Natural killer cell (primary cell): ENCODE results near the gene CLIC1. TPM values are rescaled to one million over a fixed set of nuclear protein-coding genes. Genes with fewer than 3 reads are reported as not detected.

Experiments used
- total RNA-seq, 4 donors: library from RNA; stranded (reverse); fragments of 120-200 nt in 1 of 4; gene quantifications; one replicate each; pipeline versions ENCODE4 v1.2.3 to v1.2.4, GENCODE V29; 2013 to 2022

Gene CLIC1
- total RNA-seq, 3 donors from 2014 or later (not counting 1 experiment from before 2014, with no cell fraction given) = 348 to 363 (median 355) TPM

Other genes with a start within 250 kb of the CLIC1 start
- gene MICB, start 238.4 kb downstream of the CLIC1 start, total RNA-seq = 10 to 100 TPM; 33.5 to 39.0 (median 37.6) TPM
- not detected for gene MCCD1, start 207.6 kb downstream of the CLIC1 start, total RNA-seq
- gene DDX39B, start 194.5 kb downstream of the CLIC1 start, total RNA-seq = 100 to 1,000 TPM; 506 to 571 (median 534) TPM
- gene ATP6V1G2, start 189.9 kb downstream of the CLIC1 start, total RNA-seq = 1 to 10 TPM; 1.0 to 2.5 (median 2.1) TPM
- 10 to 100 TPM in 2 of 3 donors, 1 to 10 TPM in 1; 8.1 to 10.9 (median 10.7) TPM for gene NFKBIL1, start 188.9 kb downstream of the CLIC1 start, total RNA-seq
- 10 to 100 TPM in 1 of 3 donors, 1 to 10 TPM in 2; 7.6 to 13.1 (median 8.7) TPM for gene LTA, start 164.2 kb downstream of the CLIC1 start, total RNA-seq
- 10 to 100 TPM; 24.2 to 60.8 (median 46.9) TPM for gene TNF, start 161.0 kb downstream of the CLIC1 start, total RNA-seq
- gene LTB, start 154.1 kb downstream of the CLIC1 start, total RNA-seq = 10 to 100 TPM; 17.7 to 42.1 (median 32.6) TPM
- 100 to 1,000 TPM in 1 of 3 donors, 10 to 100 TPM in 2; 25.4 to 120 (median 50.5) TPM for gene LST1, start 150.3 kb downstream of the CLIC1 start, total RNA-seq
- 100 to 1,000 TPM; 120 to 173 (median 137) TPM for gene NCR3, start 143.5 kb downstream of the CLIC1 start, total RNA-seq
- 10 to 100 TPM in 2 of 3 donors, 1 to 10 TPM in 1; 8.7 to 47.0 (median 17.9) TPM for gene AIF1, start 121.3 kb downstream of the CLIC1 start, total RNA-seq
- 100 to 1,000 TPM; 264 to 294 (median 294) TPM for gene PRRC2A, start 115.8 kb downstream of the CLIC1 start, total RNA-seq
- 100 to 1,000 TPM; 264 to 303 (median 274) TPM for gene BAG6, start 83.9 kb downstream of the CLIC1 start, total RNA-seq
- gene APOM, start 80.6 kb downstream of the CLIC1 start, total RNA-seq = 1 to 10 TPM; 2.6 to 2.8 (median 2.7) TPM
- gene C6orf47, start 75.8 kb downstream of the CLIC1 start, total RNA-seq = 10 to 100 TPM; 25.9 to 29.9 (median 27.4) TPM
- gene GPANK1, start 71.5 kb downstream of the CLIC1 start, total RNA-seq = 10 to 100 TPM; 16.0 to 20.3 (median 18.2) TPM
- gene CSNK2B, start 70.5 kb downstream of the CLIC1 start, total RNA-seq = 100 to 1,000 TPM; 140 to 157 (median 141) TPM
- 10 to 100 TPM; 39.9 to 50.0 (median 46.0) TPM for gene LY6G5B, start 66.6 kb downstream of the CLIC1 start, total RNA-seq
- 1 to 10 TPM; 2.0 to 7.9 (median 2.7) TPM for gene LY6G5C, start 55.5 kb downstream of the CLIC1 start, total RNA-seq
- gene ABHD16A, start 33.2 kb downstream of the CLIC1 start, total RNA-seq = 10 to 100 TPM; 92.0 to 97.6 (median 94.2) TPM
- 1 to 10 TPM in 2 of 3 donors, under 1 TPM in 1; 0.97 to 3.2 (median 1.4) TPM for gene LY6G6F, start 29.7 kb downstream of the CLIC1 start, total RNA-seq
- under 1 TPM in 1 of 3 donors, not detected in 2; 0.94 TPM for gene LY6G6D, start 21.2 kb downstream of the CLIC1 start, total RNA-seq
- gene LY6G6C, start 14.8 kb downstream of the CLIC1 start, total RNA-seq = not detected
- 10 to 100 TPM in 2 of 3 donors, 1 to 10 TPM in 1; 9.4 to 19.0 (median 12.8) TPM for gene MPIG6B, start 13.2 kb downstream of the CLIC1 start, total RNA-seq
- gene DDAH2, start 7.2 kb downstream of the CLIC1 start, total RNA-seq = 10 to 100 TPM; 22.3 to 36.1 (median 24.6) TPM
- 10 to 100 TPM; 28.2 to 44.6 (median 43.7) TPM for gene MSH5, start 3.5 kb upstream of the CLIC1 start, total RNA-seq
- gene SAPCD1, start 26.1 kb upstream of the CLIC1 start, total RNA-seq = 10 to 100 TPM in 1 of 3 donors, 1 to 10 TPM in 2; 5.4 to 14.5 (median 6.9) TPM
- 1 to 10 TPM; 2.4 to 4.7 (median 3.2) TPM for gene VWA7, start 40.8 kb upstream of the CLIC1 start, total RNA-seq
- gene VARS1, start 59.2 kb upstream of the CLIC1 start, total RNA-seq = 10 to 100 TPM; 45.2 to 58.6 (median 49.2) TPM
- gene LSM2, start 70.4 kb upstream of the CLIC1 start, total RNA-seq = 10 to 100 TPM; 28.1 to 34.9 (median 29.2) TPM
- 1 to 10 TPM; 2.0 to 4.5 (median 3.6) TPM for gene HSPA1L, start 78.8 kb upstream of the CLIC1 start, total RNA-seq
- gene HSPA1A, start 79.0 kb upstream of the CLIC1 start, total RNA-seq = 10 to 100 TPM; 24.4 to 34.6 (median 34.5) TPM
- gene HSPA1B, start 91.2 kb upstream of the CLIC1 start, total RNA-seq = 100 to 1,000 TPM in 1 of 3 donors, 10 to 100 TPM in 1, 1 to 10 TPM in 1; 8.5 to 112 (median 15.3) TPM
- gene NEU1, start 126.3 kb upstream of the CLIC1 start, total RNA-seq = 10 to 100 TPM; 36.1 to 69.6 (median 51.5) TPM
- gene SLC44A4, start 142.5 kb upstream of the CLIC1 start, total RNA-seq = under 1 TPM in 1 of 3 donors, not detected in 2; 0.48 TPM
- 10 to 100 TPM; 49.3 to 56.6 (median 55.8) TPM for gene EHMT2, start 161.2 kb upstream of the CLIC1 start, total RNA-seq
- gene ZBTB12, start 165.6 kb upstream of the CLIC1 start, total RNA-seq = under 1 TPM; 0.54 to 0.77 (median 0.63) TPM
- gene C2, start 191.2 kb upstream of the CLIC1 start, total RNA-seq = 1 to 10 TPM in 2 of 3 donors, under 1 TPM in 1; 0.55 to 1.3 (median 1.0) TPM
- under 1 TPM in 1 of 3 donors, not detected in 2; 0.45 TPM for gene CFB, start 209.6 kb upstream of the CLIC1 start, total RNA-seq
- 10 to 100 TPM; 52.6 to 62.3 (median 56.3) TPM for gene NELFE, start 222.4 kb upstream of the CLIC1 start, total RNA-seq
- 100 to 1,000 TPM; 119 to 184 (median 151) TPM for gene SKIC2, start 222.6 kb upstream of the CLIC1 start, total RNA-seq
- gene DXO, start 235.6 kb upstream of the CLIC1 start, total RNA-seq = 10 to 100 TPM; 37.9 to 54.3 (median 49.0) TPM
- gene C4A, start 245.5 kb upstream of the CLIC1 start, total RNA-seq = 1 to 10 TPM; 5.0 to 8.2 (median 5.4) TPM